Fibroblast of skin of left biceps (primary cell): Measurements from ENCODE around the gene SLC22A17.
"Not testable (repeated sequence)": the region's sequence is repeated elsewhere in the genome, so short reads cannot be mapped to it uniquely, and the experiment has no call there.

Experiments
- DNase-seq, 2 experiments: peaks; one replicate each; pipeline ENCODE4 v3.0.0-alpha.2; 2013; ENCODE audit warnings: low read depth in 2 of 2

Gene SLC22A17

GRCh38 chr14:23339506-23340268, 13.0 kb downstream of the SLC22A17 start:
- no peak for DNase-seq

GRCh38 chr14:23335623-23336022, 17.1 kb downstream of the SLC22A17 start:
- no peak for DNase-seq

- peak; percentile 36 to 46 for DNase-seq
Observed at GRCh38 chr14:23327947-23328744, 24.5 kb downstream of the SLC22A17 start.

DNA sequence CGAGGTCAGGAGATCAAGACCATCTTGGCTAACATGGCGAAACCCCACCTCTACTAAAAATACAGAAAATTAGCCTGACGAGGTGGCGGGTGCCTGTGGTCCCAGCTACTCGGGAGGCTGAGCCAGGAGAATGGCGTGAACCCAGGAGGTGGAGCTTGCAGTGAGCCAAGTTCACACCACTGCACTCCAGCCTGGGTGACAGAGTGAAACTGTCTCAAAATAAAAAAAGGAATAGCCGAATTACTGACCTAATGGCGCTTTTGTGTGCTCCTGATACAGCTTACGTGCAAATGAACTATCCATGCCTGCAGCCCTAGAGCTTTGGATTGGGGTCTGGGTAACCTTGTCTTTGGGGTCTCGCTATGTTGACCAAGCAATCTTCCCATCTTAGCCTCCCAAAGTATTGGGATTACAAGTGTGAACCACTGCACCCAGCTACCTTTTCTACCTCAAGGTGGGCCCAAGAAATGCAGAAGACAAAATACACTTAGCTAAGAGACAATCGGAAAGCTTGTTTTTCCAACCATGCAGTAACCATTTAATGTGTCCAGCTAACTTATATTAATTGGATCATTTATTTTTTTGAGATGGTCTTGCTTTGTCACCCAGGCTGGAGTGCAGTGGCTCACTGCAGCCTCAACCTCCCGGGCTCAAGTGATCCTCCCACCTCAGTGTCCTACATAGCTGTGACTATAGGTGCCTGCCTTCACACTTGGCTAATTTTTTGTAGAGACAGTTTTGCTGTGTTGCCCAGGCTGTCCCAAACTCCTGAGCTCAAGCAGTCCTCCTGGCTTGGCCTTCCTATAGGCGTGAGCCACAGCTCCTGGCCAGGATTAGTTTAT, 26.0 kb downstream of the SLC22A17 start:
- DNase-seq: no peak

- DNase-seq: not testable (repeated sequence)
Observed at GRCh38 chr14:23325746-23326145, 26.9 kb downstream of the SLC22A17 start.

DNA sequence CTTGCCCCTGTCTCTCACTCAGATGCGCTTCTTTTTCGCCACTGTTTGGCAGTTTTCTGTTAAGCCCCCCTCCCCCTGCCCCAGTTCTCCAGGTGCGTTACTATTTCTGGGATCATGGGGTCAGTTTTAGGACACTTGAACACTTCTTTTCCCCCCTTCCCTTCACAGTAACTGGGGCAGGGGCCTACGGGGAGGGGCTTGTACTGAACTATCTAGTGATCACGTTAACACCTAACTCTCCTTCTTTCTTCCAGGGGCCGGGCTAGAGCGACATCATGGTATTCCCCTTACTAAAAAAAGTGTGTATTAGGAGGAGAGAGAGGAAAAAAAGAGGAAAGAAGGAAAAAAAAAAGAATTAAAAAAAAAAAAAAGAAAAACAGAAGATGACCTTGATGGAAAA, 27.7 kb downstream of the SLC22A17 start:
- DNase-seq: no peak

DNA sequence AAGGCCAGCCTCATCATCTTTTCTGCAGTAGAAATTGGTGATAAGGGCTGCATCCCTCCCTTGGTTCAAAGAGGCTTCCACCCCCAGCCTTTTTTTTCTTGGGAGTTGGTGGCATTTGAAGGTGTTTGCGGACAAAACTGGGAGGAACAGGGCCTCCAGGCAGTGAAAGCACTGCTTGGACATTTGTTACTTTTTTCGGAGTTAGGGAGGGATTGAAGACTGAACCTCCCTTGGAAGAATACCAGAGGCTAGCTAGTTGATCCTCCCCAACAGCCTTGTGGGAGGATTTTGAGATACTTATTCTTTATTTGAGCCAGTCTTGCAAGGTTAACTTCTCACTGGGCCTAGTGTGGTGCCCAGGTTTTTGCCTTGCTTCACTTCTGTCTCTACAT, 28.2 kb downstream of the SLC22A17 start:
- no peak for DNase-seq

DNA sequence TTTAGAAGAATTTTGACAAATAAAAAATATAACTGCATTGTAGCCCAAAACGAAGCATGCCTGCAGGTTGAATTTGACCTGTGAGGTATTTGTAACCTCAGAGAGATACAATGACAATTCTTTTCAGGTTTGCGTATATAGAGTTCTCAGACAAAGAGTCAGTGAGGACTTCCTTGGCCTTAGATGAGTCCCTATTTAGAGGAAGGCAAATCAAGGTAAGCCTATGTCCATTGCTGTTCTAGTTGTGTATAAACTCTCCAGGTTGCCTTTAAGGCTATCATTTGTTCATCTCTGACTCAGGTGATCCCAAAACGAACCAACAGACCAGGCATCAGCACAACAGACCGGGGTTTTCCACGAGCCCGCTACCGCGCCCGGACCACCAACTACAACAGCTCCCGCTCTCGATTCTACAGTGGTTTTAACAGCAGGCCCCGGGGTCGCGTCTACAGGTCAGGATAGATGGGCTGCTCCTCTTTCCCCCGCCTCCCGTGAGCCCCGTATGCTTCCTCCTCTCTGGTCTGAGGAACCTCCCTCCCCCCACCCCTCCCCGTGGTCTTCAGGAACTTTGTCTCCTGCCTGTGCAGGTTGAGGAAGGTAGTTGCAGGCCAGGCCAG, 28.7 kb downstream of the SLC22A17 start:
- no peak for DNase-seq

GRCh38 chr14:23322568-23323517, 29.8 kb downstream of the SLC22A17 start:
- DNase-seq: no peak

- no peak for DNase-seq
Observed at GRCh38 chr14:23321572-23322547, 30.8 kb downstream of the SLC22A17 start.

DNA sequence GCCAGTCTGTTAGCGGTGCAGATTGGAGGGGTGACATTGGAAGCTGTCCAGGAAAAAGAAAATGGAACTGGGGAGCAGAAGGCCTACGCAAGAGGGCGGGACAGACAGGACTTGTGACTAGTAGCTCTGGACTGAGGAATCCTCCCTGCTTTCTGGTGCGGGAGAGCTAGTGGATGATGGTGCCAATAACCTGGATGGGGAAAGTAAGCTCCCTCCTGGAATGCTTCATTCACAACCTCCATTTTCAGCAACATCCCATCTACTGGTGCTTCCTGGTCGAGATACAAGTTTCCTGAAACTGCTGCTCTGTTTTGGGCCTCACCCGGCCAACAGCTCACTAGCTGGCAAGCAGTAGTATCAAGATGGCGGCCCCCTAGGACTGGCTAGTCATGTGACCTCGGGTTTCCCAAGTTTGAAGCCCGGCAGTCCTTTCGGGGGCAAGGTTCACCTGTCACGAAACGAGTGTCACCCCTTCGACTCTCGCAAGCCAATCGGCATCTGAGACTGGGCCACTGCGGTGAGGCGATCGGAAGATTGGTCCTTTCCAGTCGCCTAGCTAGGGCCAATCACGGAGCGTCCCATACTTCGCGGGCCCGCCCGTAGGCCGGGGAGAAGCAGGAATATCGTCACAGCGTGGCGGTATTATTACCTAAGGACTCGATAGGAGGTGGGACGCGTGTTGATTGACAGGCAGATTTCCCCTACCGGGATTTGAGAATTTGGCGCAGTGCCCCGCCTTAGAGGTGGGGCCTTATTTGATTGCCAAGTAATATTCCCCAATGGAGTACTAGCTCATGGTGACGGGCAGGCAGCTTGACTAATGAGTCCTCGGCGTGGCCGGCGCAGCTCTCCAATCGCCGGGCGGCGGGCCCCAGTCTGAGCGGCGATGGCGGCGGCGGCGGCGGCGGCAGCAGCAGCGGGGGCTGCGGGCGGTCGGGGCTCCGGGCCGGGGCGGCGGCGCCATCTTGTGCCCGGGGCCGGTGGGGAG, 31.8 kb downstream of the SLC22A17 start, which contains the start of gene PABPN1:
TSS of gene PABPN1 (plus strand) at position 874 of the 988 bp plus-strand sequence. CDS start at position 887, 13 bp downstream.
- DNase-seq: peak; percentile 100

GRCh38 chr14:23319746-23320583, 32.7 kb downstream of the SLC22A17 start:
- no peak for DNase-seq

DNA sequence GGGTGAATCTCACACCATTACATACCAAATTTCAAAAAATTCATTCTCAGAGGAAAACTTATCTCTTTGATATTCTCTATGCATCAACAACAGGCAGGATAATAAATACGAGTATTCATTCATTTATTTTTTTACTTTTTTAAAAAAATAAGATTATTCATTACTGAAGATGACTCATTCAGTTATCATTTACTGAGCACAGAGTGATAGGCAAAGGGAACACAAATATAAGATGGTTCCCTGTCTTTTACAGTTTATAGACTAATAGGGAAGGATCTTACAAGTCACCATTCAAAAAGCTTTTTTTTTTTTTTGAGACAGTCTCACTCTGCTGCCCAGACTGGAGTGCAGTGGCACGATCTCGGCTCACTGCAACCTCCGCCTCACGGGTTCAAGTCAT, 36.4 kb downstream of the SLC22A17 start:
- DNase-seq: no peak

DNA sequence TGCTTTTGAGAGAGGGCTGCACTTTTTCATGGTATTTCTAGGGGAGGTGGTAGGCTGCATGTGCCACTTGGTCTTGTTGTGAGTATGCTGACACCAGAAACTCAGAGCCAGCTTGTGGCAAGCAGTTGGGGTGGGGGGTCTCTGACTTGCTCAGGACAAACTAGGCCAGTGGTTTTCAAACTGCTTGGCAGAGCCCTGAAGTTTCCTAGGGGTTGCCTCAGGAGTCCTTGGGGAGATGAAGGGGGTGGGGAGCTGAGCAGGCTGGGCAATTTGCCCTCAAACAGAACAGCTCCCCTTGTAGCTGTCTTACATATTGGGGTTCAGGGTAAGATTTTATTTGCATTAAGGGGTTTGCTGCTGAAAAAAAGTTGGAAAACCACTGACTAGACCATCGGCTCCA, 42.1 kb downstream of the SLC22A17 start:
- DNase-seq: no peak

DNA sequence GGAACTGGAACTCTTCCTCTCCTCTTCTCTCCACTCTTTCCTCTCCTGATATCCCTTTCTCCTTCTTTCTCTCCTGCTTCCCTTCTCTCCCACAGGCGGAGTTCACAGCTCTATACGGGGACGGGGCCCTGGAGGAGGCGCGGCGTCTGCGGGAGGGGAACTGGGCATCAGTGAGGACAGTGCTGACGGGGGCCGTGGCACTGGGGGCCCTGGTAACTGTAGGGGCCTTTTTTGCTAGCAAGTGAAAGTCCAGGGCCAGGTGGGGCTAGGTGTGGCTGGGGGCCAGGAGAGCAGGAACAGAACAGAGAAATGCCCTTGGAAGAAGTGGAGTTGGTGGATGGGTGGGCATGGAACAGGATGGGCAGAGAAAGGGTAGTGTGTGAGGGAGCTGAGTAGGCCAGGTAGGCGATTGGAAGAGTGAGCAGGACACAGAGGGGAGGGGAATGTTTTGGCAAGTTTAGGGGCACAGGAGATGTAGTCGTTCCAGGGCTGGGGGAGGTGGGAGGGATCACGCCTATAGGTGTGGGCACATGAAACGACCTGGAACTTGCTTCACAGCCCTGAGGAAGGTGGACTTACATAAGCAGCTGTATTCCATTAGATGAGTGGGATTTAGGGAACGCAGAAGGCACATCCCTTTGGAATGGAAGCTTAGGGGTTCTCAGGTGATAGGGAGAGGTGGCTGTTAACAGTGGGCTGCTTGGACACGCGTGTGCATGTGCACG, 43.8 kb downstream of the SLC22A17 start:
- DNase-seq: no peak
